SU-DHL-6 (cell line): Measurements from ENCODE around the gene PDE9A.

Source experiments
- CTCF ChIP-seq: fragments of 200-600 bp; sonication (generic); IDR thresholded peaks from one replicate; pipeline ENCODE4 v1.5.1; 2017; ENCODE audit warnings: antibody characterized with exemption, mild to moderate bottlenecking, low read length, moderate library complexity; ENCODE audit not compliant: insufficient read depth, poor library complexity, severe bottlenecking
- EZH2phosphoT487 ChIP-seq: fragments of 200-600 bp; sonication (generic), shearing (Covaris generic); conservative IDR thresholded peaks from 2 replicates; pipeline ENCODE4 v1.6.1; 2018; ENCODE audit warnings: mild to moderate bottlenecking, antibody characterized with exemption, low read length, moderate library complexity, mixed read lengths

- TF ChIP-seq CTCF (no peak), EZH2phosphoT487 (no peak)
Observed at GRCh38 chr21:42662430-42663199, 9.2 kb downstream of the PDE9A start.
